GM12892 (cell line): Measurements from ENCODE around the gene ZNF254.

Source experiments
- POLR2A ChIP-seq: IDR thresholded peaks from 2 replicates; pipeline ENCODE4 v1.6.1; 2011; ENCODE audit warnings: low read depth, low read length, control low read depth
- POLR2AphosphoS5 ChIP-seq: IDR thresholded peaks from 2 replicates; pipeline ENCODE4 v1.6.1; 2011; ENCODE audit warnings: low read depth, low read length, control low read depth
- TAF1 ChIP-seq: IDR thresholded peaks from 2 replicates; pipeline ENCODE4 v1.6.1; 2011; ENCODE audit warnings: low read depth, mild to moderate bottlenecking, control low read depth, low read length, borderline replicate concordance

- TF ChIP-seq POLR2A (no peak), POLR2AphosphoS5 (no peak), TAF1 (no peak)
Observed at GRCh38 chr19:24065865-24066604, 21.0 kb upstream of the ZNF254 start.
